ENCODE measurements around the gene PFKFB4. TPM values are rescaled to one million over a fixed set of nuclear protein-coding genes. Genes with fewer than 3 reads are reported as not detected.

Gene PFKFB4
- total and polyA plus RNA-seq, 2 of the 8 experiments (the other 6 are each of a cell fraction or from before 2014, with no cell fraction given) = 10.7 to 20.1 TPM

- CTCF ChIA-PET (ENCODE audit: partially characterized antibody) = interaction anchor here (0.8 to 1.2 kb wide), 2 partner anchors 20 to 31 kb away, joined by 3 read pairs; partner anchors contain the start of gene TMEM89
These were observed 44.4 kb upstream of the PFKFB4 start for GRCh38 chr3:48600711-48601621.

More at GRCh38 chr3:48600711-48601621, 44.4 kb upstream of the PFKFB4 start:
- Histone ChIP-seq H2AFZ (ENCODE audit: low read length) (no peak overlapping the region), H4K91ac (replicated peaks; ENCODE audit: insufficient read length, low read length) (no peak overlapping the region), H3K56ac (replicated peaks; ENCODE audit: insufficient read length, low read depth, low read length) (no peak overlapping the region), H2BK15ac (ENCODE audit: low read length) (no peak overlapping the region), H3K9ac (replicated peaks in 1 of 4; ENCODE audit: extremely low read depth in 1 of 4, low read depth in 3 of 4, low read length in 3 of 4) (no peak overlapping the region), H2BK5ac (ENCODE audit: low read depth, low read length) (no peak overlapping the region), H2BK120ac (replicated peaks; ENCODE audit: low read depth, low read length) (no peak overlapping the region), H2BK20ac (ENCODE audit: low read length) (no peak overlapping the region), H2AK5ac (ENCODE audit: low read depth, low read length) (no peak overlapping the region), H4K5ac (ENCODE audit: insufficient read length, low read depth, low read length) (no peak overlapping the region), H3K14ac (ENCODE audit: insufficient read length) (no peak overlapping the region), H3K27ac (ENCODE audit: low read depth, low read length) (no peak overlapping the region), H3K4me3 (ENCODE audit: extremely low read depth in 1 of 4, insufficient read depth in 2 of 4, low read depth in 3 of 4, low read length in 4 of 4) (no peak overlapping the region), H3K79me1 (ENCODE audit: low read depth, low read length) (peaks cover 2% of the 10 kb centered on the region; the same call in 1 of the 2 replicates), H3K4me1 (replicated peaks in 1 of 4; ENCODE audit: control insufficient read depth in 3 of 4, insufficient read depth in 4 of 4, low read length in 3 of 4) (peaks cover 0 to 2% (median 2%) of the 10 kb centered on the region in 4 experiments; a peak in 5 of 7 replicates), H3K23me2 (ENCODE audit: low read depth, low read length) (no peaks in the 10 kb centered on the region), H4K20me1 (replicated peaks in 1 of 2; ENCODE audit: control insufficient read depth in 1 of 2, insufficient read depth in 2 of 2, low read length in 2 of 2) (peaks cover 4 to 46% of the 10 kb centered on the region in 2 experiments), H3K4ac (replicated peaks; ENCODE audit: insufficient read length, low read depth, low read length) (no peak overlapping the region), H3K79me2 (ENCODE audit: control insufficient read depth in 1 of 2, insufficient read depth in 2 of 2, low read length in 2 of 2) (no peaks in the 10 kb centered on the region; a peak in 1 of 4 replicates), H3K27me3 (replicated peaks in 1 of 4; ENCODE audit: control insufficient read depth in 3 of 4, extremely low read depth in 1 of 4, insufficient read depth in 3 of 4, low read length in 3 of 4) (no peaks in the 10 kb centered on the region), H4K8ac (ENCODE audit: extremely low read depth, insufficient read depth, low read length) (no peak overlapping the region), H3K4me2 (ENCODE audit: insufficient read depth in 1 of 2, low read depth in 2 of 2, low read length in 2 of 2) (no peak overlapping the region), H3K36me3 (ENCODE audit: control insufficient read depth in 2 of 4, insufficient read depth in 4 of 4, low read length in 3 of 4) (peaks cover 53 to 72% (median 67%) of the 10 kb centered on the region in 4 experiments), H3K23ac (ENCODE audit: insufficient read length) (no peak overlapping the region), H2BK12ac (ENCODE audit: low read depth, low read length) (no peak overlapping the region), H3K18ac (ENCODE audit: extremely low read depth, low read length) (no peak overlapping the region), H3K9me3 (ENCODE audit: insufficient read depth in 2 of 2, low read depth in 1 of 2, low read length in 1 of 2) (no peaks in the 10 kb centered on the region)
- POLR2A ChIA-PET (ENCODE audit: partially characterized antibody) = interaction anchor here (0.5 to 2.0 kb wide), 7 partner anchors 11 to 138 kb away, joined by 3 to 5 read pairs (median 4); partner anchors contain the start of gene SLC26A6
- DNase-seq (ENCODE audit: low read depth in 1 of 2, low spot score in 2 of 2) (no peak), FAIRE-seq (no peak)
- TF ChIP-seq PHF8 (conservative IDR thresholded peaks at IDR 0.05; ENCODE audit: low read depth, low read length) (no peak), MAX (IDR thresholded peaks at IDR 0.05) (no peak), CTBP2 (IDR thresholded peaks at IDR 0.05; ENCODE audit: borderline replicate concordance, insufficient read depth, insufficient read length, low read length) (no peak), SAP30 (IDR thresholded peaks at IDR 0.05; ENCODE audit: insufficient read depth, insufficient replicate concordance, low read length) (no peak), RAD21 (IDR thresholded peaks at IDR 0.05 in 1 of 2, conservative IDR thresholded peaks at IDR 0.05 in 1 of 2; ENCODE audit: low read depth in 2 of 2, low read length in 2 of 2) (no peak), SRF (IDR thresholded peaks at IDR 0.05; ENCODE audit: low read depth, low read length) (no peak), CHD1 (IDR thresholded peaks at IDR 0.05; ENCODE audit: low read depth, low read length) (no peak)
- 93% methylated on average over 19 of the region's 19 CpGs; no CpG with 5 or more reads in 1 of the 2 experiments for WGBS, 2 experiments (ENCODE audit: extremely low coverage in 1 of 2, insufficient coverage in 1 of 2, insufficient read length in 1 of 2, insufficient replicate concordance in 2 of 2, low coverage in 1 of 2, low lambda C conversion rate in 2 of 2, missing lambda C conversion rate in 1 of 2)

Measured in H1 (cell line).